HuH-7 (cell line): Measurements from ENCODE around the gene RAB5B.
"Not testable (repeated sequence)": the region's sequence is repeated elsewhere in the genome, so short reads cannot be mapped to it uniquely, and the experiment has no call there.

Source experiments
- DNase-seq: peaks from one replicate; pipeline ENCODE4 v3.0.0; 2011; ENCODE audit warnings: low spot score

Gene RAB5B

DNA sequence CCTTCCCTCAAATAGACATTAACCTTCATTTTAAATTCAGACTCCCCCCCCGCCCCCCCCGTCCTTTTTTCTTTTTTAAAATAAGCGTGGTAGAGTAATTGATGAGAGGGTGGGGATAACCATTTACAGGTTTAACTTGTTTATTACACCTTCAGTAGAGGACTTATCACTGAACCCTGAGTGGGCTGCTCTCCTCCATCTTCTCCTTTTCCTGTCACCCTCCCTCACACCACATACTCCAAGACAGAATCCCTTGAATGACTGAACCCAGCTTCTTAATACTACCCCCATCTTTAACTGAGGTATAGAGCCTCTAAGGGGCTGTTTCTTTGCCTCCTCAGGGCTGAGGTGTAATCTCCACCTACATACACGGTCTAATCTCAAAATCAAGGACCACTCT is 43.3 kb downstream of the RAB5B start:
- no peak for DNase-seq

DNA sequence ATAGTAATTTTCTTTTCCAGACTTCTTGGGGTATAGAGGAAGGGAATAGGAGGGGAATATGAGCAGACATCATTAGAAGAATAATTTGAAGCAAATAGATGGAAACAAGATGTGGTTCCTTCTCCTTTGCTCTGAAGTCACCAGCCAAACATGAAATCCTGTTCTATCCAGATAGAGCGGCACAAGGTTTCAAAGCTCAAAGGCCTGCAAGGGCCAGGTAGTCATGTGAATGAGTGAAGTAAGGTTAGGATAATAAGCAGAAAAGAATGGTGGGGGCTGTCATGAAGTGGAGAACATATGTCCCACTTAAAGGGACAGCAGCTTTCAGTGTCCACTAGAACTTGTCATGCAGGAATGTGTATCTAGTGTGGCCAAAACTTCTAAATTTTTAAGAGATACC is 44.5 kb downstream of the RAB5B start:
- DNase-seq: no peak

DNA sequence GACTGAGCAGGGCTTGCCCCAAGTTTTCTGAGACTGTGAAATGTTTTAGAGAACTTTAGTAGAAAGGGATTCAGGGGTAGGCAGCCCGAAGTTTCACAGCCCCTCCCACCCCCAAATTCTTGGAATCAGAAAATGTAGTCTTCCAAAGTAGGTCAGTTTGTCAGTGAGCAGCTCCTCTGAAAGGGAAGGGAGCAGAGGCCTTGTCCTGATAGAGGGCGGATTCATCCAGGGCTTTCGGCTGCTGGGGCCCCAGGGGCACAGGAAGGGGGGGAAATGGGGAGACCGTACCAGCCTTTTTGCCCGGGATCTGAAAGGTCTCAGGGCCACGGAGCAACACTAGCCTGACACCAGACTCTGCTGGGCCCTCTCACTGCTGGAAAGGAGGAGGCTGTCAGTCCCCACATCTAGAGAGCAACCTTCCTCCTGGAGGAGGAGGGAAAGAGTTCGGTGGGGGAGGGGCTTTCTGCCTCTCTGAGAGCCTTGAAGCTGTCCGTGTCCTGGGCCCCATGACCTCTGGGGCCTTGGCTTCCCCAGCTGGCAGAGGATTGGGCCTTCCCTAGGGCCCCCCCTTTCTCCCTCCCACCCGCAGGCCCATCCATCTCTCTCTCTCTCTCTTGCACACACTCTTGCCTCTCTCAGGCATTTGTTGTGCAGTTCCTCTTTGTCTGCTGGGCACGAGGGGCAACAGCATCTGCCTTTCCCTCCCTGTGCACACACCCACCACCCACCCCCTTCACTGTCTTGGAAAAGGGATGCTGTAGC is 46.7 kb downstream of the RAB5B start, which contains the start of gene IKZF4:
Gene IKZF4, plus strand, starts transcription at position 621 of the 762 bp plus-strand sequence. CDS start 451 bp downstream, outside the sequence.
- DNase-seq: no peak

GRCh38 chr12:56021889-56022497 is 48.1 kb downstream of the RAB5B start:
- no peak for DNase-seq

DNA sequence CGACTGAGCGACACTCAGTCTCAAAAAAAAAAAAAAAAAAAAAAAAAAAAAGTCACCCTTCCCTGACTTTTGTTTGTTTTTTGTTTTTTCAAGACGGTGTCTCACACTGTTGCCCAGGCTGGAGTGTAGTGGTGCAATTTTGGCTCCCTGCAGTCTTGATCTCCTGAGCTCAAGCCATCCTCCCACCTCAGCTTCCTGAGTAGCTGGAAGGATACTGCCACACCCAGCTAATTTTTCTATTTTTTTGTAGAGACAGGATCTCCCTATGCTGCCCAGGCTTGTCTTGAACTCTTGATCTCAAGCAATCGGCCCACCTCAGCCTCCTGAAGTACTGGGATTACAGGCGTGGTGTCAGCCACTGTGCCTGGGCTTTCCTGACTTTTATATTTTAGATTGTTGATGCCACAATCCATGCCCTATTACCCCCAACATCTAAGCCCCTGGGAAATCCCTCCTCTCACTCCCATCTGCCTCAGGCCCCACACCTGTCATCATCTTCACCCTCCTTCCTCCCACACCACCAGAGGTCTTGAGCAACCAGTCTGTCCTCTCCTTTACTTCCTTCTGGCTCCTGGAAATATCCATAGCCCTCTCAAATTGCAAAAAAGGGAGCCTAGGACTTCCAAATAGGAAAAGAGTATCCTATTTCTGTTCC is 54.8 kb downstream of the RAB5B start:
- DNase-seq: no peak

GRCh38 chr12:56029166-56029519 is 55.3 kb downstream of the RAB5B start:
- DNase-seq: no peak

DNA sequence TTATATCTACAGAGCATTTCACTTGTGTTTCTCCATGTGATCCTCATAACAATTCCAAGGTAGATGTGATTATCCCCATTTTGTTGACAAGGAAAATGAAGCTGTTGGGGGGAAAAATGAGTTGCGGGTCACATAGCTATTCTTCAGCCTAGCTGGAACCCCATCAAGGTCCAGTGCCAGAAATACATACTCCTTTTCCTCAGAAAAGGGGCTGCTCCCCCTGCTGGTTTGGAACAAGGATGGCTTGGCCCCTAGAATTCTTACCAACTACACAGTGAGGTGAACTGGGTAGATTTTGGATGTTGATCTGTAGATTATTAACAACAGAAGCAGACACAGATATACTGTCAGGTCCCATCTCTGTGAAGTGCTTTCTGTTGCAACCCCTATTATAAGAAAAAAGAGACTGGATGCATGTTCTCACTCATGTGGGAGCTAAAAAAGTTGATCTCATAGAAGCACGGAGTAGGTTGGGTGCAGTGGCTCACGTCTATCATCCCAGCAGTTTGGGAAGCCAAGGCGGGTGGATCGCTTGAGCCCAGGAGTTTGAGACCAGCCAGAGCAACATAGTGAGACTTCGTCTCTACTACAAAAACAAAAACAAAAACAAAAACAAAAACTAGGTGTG is 55.9 kb downstream of the RAB5B start:
- DNase-seq: peak; percentile 90

DNA sequence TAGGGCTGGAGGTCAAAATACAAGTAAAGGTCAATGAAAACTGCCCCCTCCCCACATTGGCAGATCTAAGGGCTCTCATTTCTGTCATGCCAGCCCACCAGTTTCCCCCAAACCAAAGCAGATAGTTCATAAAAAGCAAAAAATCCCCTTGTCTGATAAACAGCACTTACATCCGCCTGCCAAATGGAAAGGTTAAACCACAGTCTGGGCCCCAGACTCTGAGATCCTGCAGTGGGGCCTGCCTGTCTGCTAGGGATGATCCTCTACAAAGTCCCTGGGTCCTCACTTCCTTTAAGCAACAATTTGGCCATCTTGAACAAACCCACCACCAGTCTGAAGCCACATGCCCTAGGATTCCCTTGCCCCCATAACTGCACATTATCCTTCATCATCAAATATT is 58.1 kb downstream of the RAB5B start:
- no peak for DNase-seq

DNA sequence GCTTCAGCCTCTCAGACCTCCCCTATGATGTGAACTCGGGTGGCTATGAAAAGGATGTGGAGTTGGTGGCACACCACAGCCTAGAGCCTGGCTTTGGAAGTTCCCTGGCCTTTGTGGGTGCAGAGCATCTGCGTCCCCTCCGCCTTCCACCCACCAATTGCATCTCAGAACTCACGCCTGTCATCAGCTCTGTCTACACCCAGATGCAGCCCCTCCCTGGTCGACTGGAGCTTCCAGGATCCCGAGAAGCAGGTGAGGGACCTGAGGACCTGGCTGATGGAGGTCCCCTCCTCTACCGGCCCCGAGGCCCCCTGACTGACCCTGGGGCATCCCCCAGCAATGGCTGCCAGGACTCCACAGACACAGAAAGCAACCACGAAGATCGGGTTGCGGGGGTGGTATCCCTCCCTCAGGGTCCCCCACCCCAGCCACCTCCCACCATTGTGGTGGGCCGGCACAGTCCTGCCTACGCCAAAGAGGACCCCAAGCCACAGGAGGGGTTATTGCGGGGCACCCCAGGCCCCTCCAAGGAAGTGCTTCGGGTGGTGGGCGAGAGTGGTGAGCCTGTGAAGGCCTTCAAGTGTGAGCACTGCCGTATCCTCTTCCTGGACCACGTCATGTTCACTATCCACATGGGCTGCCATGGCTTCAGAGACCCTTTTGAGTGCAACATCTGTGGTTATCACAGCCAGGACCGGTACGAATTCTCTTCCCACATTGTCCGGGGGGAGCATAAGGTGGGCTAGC is 60.9 kb downstream of the RAB5B start:
- DNase-seq: no peak

GRCh38 chr12:56037161-56037560 is 63.3 kb downstream of the RAB5B start:
- no peak for DNase-seq

GRCh38 chr12:56038022-56038655 is 64.3 kb downstream of the RAB5B start:
- no peak for DNase-seq

DNA sequence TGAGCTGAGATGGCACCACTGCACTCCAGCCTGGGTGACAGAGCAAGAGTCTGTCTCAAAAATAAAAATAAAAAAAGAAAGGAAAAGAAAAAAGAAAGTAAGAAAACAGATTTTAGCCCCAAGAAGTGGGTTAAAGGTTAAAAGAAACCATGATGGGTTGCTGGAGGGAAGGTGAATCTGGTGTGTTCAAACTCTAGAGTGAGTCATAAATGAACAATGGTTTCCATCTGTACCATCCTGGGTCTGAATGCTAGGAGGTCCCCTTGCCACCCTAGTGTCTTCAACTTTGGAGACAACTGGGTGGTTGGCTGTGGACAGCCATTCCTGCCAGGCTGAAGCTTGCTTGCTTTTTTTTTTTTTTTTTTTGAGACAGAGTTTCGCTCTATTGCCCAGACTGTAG is 66.3 kb downstream of the RAB5B start:
- no peak for DNase-seq

- DNase-seq: no peak
Observed at GRCh38 chr12:56040963-56041551, 67.2 kb downstream of the RAB5B start.

- DNase-seq: peak; percentile 84
Observed at GRCh38 chr12:56041552-56042429, 67.9 kb downstream of the RAB5B start, which contains the start of gene RPS26. RPS26 (plus strand) TSS chr12:56041918; CDS start chr12:56042167, 249 bp downstream.

GRCh38 chr12:56042430-56042813 is 68.5 kb downstream of the RAB5B start:
- DNase-seq: not testable (repeated sequence)

DNA sequence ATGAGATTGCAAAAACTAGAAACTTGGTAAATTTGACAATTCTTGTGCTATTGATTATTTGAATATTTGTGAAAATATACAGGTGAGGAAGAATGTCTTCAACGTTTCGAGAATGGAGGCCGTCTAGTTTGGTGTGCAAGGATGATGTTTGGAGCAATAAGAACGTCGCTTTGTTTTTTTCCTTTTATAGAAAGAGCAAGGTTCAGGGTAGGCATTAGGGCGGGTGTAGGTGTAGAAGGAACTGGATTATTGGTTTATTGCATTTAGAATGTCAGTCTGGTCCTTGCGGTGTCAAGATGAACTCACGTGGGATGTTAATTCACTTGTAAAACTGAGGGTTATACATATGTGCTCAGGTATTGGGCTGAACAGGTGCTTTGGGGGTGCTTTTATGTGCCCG is 69.0 kb downstream of the RAB5B start:
- no peak for DNase-seq
